HG03066 (cell line): Measurements from ENCODE around the gene KCNQ1.
"Not testable (repeated sequence)": the region's sequence is repeated elsewhere in the genome, so short reads cannot be mapped to it uniquely, and the experiment has no call there.

Source experiments
- ATAC-seq: cut with Tn5 transposase; IDR thresholded peaks from one replicate; pipeline ENCODE4 v1.9.1; 2021; ENCODE audit warnings: low read depth; ENCODE audit not compliant: unreplicated experiment

KCNQ1 gene

GRCh38 chr11:2471048-2471803 is 26.4 kb downstream of the KCNQ1 start:
- no peak for ATAC-seq

DNA sequence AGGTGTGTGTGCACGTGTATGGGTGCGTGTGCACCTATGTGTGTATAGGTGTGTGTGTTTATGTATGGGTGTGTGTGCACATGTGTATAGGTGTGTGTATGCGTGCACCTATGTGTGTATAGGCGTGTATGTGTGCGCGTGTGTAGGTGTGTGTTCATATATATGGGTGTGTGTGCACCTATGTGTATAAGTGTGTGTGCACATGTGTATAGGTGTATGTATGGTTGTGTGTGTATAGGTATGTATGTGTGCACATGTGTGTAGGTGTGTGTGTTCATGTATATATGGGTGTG is 26.9 kb downstream of the KCNQ1 start:
- no peak for ATAC-seq

DNA sequence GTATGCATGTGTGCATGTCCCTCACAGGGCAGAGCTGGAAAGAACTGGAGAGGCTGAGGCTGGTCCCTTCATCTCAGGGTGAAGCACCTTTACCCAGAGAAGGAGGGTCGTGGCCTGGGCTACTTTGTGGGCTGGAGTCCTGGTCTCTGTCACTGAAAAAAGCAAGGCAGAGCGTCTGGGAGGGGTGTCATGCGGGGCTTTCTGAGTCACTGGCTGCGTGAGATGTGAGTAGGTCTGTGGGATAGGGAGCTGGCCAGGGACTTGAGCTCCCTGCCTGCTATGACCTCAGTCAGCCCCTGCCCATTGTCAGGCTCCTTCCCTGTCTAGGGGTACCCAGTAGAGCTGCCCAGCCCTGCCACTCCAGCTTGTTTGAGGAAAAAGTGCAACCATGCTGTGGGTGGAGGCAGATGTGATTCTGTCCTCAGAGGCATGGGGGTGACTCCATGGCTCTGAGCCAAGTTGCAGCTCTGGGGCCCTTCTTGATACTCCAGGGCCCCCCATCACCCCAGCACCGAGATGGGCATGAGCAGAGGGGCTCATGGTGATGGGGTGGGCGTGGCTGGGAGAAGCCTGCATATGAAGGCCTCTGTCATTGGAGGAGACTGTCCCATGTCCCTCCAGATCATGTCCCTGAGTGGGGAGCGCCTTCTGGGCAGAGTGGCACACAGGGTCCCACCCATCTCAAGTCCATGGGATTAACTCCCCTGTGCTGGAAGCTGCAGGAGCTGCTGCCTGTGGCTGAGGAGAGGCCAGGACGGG is 27.8 kb downstream of the KCNQ1 start:
- no peak for ATAC-seq

- no peak for ATAC-seq
These were observed 28.7 kb downstream of the KCNQ1 start for GRCh38 chr11:2473361-2474058.

DNA sequence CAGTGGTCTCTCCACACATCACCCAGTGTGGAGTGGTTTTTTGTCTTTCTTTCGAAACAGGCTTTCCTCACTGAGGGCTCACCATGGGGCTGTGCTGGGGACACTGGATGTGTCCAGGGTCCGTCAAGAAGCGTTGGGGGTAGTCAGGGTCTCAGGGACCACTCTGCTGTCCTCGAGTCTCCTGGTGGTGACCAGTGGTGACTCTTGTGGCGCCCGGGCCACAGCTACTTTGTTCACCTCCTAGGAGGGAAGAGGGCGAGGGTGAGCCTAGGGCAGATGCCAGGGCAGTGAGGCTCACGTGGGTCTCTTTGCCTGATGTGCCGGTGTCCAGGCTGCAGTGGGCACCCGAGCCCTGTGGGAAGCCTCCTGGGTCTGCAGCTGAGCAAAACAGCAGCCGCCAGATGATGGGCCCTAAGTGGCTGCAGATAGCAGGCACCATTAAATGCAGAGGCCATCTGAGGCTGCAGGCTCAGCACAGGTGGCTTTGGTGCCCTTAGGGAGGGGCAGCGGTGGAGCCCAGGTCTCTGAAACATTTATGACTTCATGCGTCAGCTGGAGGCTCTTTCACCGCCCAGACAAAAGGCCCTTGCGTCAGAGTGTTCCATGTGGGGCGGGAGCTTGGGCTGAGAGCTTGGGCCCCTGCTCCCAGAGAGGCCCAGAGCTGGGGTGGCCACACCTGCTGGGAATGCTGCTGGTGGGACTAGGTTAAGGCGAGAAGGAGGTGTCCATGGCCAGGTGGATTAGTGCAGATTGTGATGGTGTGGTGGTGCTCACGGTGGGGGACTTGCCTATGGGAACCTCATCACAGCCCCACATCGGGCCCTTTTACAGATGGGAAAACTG is 29.5 kb downstream of the KCNQ1 start:
- ATAC-seq = no peak

GRCh38 chr11:2475136-2475918 is 30.5 kb downstream of the KCNQ1 start:
- no peak for ATAC-seq

DNA sequence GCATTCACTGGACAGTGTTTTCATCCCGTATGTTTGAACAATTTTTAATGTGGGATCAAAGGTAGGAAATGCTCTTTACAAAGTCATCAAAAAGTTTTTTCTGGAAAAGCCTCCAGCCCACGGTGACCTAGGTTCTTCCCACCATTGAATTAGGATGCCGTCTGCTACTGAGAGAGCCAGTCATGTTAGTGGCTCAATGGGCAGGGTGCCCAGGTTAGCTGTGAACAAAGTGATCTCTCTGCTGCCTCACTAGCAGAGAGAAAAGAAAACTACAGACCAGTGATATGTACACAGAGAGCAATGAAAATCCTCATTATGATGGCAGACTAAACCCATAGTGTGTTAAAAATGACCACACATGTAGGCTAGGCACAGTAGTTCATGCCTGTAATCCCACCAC is 32.4 kb downstream of the KCNQ1 start:
- no peak for ATAC-seq

- ATAC-seq = no peak
These were observed 33.1 kb downstream of the KCNQ1 start for GRCh38 chr11:2477936-2478335.

DNA sequence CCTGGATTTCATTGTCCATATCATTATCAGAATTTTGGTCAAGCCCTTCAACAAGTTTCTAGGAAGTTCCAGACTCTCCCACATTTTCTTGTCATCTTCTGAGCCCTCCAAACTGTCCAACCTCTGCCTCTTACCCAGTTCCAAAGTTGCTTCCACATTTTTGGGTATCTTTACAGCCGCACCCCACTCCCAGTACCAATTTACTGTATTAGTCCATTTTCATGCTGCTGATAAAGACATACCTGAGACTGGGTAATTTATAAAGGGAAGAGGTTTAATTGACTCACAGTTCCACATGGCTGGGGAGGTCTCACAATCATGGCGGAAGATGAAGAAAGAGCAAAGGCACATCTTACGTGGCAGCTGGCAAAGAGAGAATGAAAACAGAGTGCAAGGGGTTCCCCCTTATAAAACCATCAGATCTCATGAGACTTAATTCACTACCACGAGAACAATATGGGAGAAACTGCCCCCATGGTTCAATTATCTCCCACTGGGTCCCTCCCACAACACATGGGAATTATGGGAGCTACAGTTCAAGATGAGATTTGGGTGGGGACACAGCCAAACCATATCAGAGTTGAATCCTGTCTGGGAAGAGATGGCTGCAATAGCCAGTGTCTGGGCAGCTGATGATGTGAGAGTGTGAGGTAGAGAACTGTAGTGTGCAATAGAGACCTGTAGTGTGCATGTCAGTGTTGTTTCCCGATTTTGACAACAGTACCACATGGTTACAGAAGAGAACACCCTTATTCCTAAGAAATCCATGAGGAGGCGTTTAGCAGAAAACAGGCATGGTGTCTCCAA is 35.5 kb downstream of the KCNQ1 start:
- not testable (repeated sequence) for ATAC-seq

- ATAC-seq = no peak
These were observed 36.0 kb downstream of the KCNQ1 start for GRCh38 chr11:2480874-2481220.

DNA sequence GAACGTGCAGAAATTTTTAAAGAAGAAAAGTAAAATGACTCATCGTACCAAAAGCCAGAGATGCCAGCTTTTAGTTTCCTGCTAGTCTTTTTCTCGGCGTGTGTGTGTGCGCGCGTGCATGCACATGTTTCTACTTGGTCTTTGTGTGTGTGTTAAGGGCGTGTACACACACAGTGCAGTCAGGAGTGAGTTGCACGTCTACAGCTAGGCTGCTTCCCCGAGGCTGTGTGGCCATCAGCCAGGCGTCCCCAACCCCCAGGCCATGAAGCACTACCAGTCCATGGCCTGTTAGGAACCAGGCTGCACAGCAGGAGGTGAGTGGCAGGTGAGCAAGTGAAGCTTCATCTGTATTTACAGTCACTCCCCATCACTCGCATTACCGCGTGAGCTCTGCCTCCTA is 36.4 kb downstream of the KCNQ1 start:
- ATAC-seq = no peak

- ATAC-seq = no peak
These were observed 37.4 kb downstream of the KCNQ1 start for GRCh38 chr11:2482204-2482603.

- ATAC-seq = no peak
These were observed 37.9 kb downstream of the KCNQ1 start for GRCh38 chr11:2482745-2483144.

DNA sequence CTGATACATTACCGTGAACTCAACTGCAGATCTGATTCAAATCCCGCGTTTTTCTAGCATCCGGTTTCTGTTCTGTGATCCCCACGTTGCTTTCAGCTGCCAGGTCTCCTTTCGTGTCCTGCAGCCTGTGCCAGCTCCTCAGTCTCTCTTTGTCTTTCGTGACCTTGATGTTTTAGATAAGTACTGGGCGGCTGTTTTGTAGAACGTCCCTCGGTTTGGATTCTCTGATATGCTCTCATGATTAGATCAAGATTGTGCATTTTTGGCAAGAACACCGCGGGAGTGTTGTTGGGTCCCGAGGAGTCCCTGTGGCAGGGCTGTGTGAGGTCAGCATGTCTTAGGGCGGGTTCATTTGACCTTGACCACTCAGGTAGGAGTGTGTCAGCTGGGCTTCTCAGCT is 38.6 kb downstream of the KCNQ1 start:
- no peak for ATAC-seq

GRCh38 chr11:2484576-2485125 is 39.8 kb downstream of the KCNQ1 start:
- ATAC-seq = no peak

DNA sequence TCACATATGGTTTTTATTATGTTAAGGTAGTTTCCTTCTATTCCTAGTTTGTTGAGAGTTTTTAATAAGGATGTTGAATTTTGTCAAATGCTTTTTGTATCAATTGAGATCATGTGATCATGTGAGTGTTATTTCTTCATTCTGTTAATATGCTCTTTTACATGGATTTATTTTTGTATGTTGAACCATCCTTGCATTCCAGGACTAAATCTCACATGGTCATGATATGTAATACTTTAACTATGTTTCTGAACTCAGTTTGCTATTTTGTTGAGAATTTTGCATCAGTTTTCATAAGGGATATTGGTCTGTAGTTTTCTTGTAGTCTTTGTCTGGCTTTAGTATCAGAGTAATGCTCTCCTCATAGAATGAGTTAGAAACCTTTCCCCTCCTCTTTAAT is 43.2 kb downstream of the KCNQ1 start:
- ATAC-seq = no peak

- no peak for ATAC-seq
These were observed 44.3 kb downstream of the KCNQ1 start for GRCh38 chr11:2489083-2489482.

DNA sequence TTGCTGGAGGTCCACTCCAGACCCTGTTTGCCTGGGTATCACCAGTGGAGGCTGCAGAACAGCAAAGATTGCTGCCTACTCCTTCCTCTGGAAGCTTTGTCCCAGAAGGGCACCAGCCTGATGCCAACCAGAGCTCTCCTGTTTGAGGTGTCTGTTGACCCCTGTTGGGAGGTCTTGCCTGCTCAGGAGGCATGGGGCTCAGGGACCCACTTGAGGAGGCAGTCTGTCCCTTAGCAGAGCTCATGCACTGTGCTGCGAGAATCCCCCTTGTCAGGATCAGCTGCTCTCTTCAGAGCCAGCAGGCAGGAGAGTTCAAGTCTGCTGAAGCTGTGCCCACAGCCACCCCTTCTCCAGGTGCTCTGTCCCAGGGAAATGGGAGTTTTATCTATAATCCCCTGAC is 53.1 kb downstream of the KCNQ1 start:
- not testable (repeated sequence) for ATAC-seq

DNA sequence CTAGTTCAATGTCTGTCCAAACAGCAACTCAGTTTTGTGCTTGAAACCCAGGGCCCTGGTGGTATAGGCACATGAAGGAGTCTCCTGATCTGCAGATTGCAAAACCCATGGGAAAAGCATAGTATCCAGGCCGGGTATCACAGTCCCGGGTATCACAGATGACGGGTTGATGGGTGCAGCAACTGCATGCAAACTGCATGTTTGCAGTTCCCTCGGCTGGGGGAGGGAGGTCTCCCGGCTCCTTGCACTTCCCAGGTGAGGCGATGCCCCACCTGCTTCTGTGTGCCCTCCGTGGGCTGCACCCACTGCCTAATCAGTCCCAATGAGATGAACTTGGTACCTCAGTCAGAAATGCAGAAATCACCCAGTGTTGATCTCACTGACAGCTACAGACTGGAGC is 53.9 kb downstream of the KCNQ1 start:
- ATAC-seq = no peak
